NCI-H187 treated with DMSO at 0.1 percent for 48 hours (cell line): Measurements from ENCODE around the gene KRT34.
"Not testable (repeated sequence)": the region's sequence is repeated elsewhere in the genome, so short reads cannot be mapped to it uniquely, and the experiment has no call there.

Experiments used
- DNase-seq: peaks from one replicate; lab custom pipeline; 2025; lab: John Stamatoyannopoulos, UW

Gene KRT34

DNA sequence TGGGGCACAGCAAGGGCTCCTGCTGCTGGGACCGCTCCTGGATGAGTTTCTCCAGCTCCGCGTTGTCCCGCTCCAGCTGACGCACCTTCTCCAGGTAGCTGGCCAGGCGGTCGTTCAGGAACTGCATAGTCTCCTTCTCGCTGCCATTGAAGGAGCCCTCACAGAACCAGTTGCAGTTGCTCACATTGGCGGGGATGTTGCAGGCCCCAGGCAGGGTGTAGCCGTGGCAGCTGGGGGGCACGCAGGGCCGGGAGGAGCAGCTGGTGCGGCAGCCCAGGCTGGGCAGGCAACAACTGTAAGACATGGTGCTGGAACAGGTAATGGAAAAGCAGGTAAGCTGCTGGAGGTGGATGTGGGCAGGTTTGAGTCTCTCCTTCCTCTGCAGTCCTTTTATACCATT lies at the start of gene KRT34:
Gene KRT34 (minus strand): TSS at position 364 of the 400 bp plus-strand sequence. CDS start 60 bp downstream, at position 304.
- DNase-seq = not testable (repeated sequence)

DNA sequence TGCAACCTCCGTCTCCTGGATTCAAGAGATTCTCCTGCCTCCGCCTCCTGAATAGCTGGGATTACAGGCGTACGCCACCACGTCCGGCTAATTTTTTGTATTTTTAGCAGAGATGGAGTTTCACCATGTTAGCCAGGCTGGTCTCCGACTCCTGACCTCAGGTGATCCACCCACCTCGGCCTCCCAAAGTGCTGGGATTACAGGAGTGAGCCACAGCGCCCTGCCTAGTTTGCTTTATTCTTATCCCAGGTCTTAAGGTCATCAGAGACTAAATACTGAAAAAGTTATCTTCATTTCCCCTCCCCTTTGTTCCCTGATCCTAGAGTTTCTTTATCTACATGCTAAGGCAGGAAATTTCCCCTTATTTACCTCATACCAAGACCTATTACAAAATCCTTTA lies 48.3 kb upstream of the KRT34 start:
- not testable (repeated sequence) for DNase-seq

DNA sequence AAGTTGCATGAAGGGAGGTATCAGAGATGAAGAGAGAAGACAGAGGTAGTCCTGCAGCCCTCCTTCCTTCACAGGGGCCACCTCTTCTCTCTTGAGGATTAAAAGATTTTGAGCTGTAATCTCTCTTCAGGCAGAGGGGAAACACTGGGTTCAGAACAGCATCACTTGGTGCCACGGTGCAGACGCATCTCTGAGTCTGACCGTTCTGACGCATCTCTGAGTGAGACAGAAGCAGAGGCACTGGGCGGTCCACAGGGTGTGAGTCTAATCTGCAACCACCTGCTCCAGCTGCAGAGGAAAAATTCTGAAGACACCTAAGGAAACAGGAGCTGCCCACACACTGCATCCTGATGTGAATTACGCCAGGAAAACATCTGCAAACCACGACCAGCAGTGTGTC lies 47.6 kb upstream of the KRT34 start:
- DNase-seq = no peak

DNA sequence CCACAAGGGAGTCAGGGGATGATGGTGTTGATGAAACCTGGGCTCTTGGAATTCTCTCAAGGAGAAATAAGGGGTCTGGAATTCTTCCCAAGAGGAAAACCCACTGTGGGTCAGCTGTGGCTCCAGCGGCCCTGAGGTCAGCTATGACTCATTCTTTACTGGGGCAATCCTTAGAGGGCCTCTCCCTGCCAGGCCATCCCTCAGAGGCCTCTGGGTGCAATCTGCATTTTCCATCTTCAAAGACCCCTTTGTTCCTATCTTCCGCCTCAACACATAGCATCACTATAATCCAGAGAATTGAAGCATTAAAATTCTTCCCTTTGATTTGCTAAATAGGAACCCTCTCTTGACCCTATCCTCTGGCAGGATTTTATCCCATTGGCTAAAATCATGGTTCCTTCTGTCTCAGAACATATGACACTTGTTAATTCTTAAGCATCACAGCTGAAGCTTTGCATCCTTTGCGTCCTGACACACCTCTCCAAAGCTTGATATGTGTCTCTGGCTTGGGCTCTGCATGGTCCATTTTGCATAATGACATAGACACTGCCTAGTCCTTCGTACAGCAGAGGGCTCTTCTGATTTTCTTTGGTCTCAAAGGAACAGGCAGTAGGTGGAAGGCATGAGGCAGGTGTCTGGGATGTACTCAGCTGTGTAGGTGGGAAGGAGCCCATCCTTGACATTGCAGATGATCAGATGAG lies 46.6 kb upstream of the KRT34 start:
- no peak for DNase-seq

DNA sequence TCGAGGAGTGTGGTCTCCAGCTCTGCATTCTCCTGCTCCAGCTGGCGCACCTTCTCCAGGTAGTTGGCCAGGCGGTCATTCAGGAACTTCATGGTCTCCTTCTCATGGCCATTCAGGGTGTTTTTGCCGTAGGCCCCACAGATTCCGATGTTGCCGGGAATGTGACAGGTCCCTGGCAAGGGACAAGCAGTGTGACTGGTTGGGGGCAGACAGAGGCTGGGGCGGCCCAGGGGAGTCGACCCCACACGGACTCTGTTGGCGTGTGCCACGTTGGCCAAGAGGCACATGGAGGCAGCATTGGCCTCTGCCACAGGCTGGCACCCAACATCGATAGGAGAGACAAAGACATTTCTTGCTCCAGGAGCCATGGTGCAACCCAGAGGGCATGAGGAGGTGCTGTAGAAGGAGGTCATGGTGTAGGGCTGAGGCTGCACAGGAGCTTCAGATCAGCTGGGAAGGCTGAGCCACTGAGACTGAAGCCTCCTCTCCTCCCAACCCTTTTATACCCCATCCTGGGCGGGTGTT lies 42.1 kb upstream of the KRT34 start, which contains the start of gene KRT37:
Gene KRT37 (minus strand): TSS at position 475 of the 525 bp plus-strand sequence. CDS start 62 bp downstream, at position 413.
- DNase-seq = no peak

DNA sequence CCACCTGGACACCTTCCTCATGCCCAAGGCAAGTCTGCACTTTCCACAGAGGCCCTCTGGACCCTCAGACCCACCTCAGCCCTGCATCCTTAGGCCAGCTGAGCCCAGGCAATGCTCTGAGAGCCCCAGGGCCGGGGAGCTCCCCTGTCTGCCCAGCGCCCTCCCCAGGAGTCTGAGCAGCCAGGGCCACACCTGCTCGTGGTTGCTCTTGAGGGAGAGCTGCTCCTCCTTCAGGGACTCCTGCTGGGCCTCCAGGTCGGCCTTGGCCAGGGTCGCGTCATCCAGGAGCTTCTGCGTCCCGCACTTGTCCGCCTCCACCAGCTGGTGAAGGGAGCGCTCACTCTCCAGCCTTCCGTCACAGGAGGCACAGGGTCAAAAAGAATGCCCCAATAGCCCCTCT lies 40.5 kb upstream of the KRT34 start:
- not testable (repeated sequence) for DNase-seq

DNA sequence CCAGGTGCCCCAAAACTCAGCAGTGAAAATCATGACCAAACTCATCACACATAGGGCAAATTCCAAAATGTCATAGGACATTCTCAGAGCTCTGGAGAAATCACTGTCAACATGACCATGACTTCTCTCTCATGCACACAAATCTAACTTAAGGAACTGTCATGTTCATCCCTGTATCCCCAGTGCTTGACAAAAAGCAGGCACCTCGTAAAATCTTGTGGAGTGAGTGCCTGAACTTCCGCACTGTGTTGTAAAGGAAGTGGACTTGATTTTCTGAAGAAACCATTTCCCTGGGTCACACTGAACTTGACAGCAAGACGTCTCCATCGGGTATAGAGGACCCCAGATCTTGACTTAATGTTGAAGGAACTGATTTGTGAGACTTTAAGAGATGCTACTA lies 39.5 kb upstream of the KRT34 start:
- DNase-seq = no peak

DNA sequence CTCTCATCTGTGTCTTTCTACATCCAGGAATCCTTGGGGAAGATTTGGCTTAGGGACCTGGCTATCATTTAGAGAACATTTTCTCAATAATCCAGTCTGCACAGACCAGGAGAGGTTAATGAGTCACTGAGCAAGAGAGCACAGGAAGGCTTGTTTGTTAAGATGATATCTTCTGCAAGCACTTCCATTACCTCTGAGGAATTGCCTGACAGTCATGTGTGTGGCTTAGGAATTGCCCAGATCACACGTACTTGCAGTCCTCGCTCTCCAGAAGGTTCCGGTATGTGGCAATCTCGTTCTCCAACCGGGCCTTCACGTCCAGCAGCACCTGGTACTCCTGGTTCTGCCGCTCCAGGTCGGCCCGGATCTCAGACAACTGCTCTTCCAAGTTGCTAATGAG lies 39.0 kb upstream of the KRT34 start:
- DNase-seq = no peak

DNA sequence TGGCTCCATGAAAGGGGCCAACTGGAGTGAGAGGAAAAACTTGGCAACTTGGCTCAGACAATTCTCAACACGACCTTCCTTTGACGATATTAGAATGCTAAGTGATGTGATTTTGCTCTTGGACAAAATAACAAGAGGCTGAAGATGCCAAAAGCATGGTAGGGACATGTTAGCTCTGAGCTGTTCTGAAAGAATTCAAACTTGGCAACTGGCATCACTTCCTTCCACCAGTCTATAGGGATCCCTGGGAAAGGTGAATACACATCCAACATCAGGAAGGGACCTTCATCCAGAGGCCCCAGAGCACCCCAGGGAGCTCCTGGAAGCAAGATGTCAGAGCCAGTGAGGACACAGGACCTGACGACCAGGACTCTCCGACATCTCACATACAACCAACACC lies 38.0 kb upstream of the KRT34 start:
- DNase-seq = no peak

DNA sequence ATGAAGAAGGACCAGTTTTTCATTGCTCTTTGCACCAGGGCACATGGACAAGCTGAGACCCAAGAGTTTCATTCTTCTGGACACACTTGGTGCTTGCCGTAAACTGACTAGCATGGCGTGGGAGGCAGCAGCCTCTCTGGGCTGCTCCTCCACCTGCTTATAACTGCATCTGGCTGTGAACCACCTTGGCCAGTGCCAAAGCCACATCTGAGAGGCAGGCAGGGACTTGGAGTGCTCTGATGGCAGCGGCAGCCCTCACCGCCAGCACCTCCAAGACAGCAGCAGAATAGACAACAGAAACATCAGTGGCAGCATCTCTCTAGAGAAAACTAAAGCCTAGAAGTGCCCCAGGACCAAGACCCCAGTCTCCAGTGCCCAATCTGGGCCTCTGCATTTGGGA lies 37.6 kb upstream of the KRT34 start:
- no peak for DNase-seq

DNA sequence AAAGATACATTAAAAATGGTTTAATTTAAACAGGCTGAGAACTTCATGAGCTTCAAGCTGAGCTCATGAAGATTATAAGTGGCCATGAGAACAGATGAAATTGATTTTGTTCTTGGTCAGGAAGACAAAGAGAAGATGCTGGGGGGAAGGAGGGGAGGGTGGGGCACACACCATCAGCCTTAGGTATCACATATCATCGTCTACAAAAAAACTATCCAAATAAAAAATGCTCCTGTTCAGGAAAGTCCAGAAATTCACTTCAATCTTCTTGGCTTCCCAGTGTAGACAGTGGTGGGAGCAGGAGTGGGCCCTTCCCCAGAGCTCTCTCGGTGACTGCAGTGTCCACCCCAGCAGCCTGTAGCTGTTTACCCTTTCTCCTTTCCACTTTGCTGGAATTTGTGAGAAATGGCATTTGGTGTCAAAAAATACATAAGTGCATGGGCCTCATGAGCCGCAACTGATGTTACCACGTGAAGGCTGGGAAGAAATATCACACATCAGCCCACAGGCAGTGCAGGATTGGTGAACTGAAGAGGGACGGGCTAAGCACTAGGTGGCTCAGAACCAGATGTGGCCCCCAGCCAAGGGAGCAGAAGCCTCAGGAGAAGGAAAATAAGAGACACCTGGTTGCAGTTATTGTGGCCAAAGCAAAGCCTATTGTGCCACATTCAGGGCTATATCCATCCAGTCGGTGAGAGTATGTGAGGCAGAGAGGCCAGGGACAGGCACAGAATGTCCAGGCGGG lies 36.2 kb upstream of the KRT34 start:
- DNase-seq = no peak

DNA sequence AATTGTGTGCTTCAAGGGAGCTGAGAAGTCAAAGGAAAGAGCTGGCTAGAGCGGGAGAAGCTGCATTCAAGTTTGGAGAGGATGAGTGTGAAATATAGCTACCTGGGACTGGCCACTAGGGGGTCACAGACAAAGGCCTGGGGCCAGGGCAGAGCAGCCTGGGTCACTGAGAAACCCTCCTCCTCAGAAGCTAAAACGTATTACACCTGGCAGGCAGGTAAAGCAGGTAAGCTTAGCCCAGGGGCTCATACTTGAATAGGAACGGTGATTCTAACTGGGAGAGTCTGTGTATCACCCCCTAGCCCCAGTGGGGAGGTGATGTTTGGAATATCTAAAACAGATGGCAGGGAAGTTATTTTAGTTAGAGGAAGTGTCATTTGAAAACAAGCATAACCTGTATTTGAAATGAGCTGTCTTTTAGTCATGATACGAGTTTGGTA lies 35.5 kb upstream of the KRT34 start:
- DNase-seq = no peak

DNA sequence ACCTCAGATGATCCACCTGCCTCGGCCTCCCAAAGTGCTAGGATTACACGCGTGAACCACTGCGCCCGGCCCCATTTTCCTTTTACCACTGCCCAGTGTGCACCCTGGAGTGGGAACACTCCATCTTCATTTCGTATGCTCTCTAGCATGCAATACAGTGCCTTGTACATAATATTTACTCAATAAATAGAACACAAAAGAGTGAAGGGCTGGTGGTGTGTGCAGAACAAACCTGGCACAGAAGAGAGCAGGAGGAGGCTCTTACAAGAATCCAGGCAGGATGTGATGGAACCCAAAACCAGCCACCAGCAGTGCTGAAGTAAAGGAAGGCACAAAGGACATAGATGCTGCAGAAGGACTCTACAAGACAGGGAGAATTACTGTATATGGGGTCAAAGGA lies 35.0 kb upstream of the KRT34 start:
- DNase-seq = no peak

DNA sequence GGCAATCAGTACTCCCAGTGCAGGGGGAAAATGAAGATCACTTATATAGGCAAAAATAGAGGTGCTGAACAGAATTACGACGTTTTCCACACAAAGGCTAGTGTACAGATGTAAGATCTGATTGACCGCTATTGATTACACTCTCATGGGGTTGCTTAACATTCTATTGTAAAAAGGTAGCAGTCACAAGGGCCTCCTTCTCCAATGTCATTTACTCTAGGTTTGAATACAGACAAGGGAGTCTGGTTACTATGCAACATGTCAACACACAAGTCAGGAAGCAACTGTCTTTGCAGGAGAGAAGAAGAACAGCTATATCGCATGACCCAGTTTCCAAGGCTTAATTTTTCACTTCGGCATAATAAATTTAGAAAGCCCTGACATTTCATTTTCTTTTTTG lies 34.4 kb upstream of the KRT34 start:
- DNase-seq = no peak

DNA sequence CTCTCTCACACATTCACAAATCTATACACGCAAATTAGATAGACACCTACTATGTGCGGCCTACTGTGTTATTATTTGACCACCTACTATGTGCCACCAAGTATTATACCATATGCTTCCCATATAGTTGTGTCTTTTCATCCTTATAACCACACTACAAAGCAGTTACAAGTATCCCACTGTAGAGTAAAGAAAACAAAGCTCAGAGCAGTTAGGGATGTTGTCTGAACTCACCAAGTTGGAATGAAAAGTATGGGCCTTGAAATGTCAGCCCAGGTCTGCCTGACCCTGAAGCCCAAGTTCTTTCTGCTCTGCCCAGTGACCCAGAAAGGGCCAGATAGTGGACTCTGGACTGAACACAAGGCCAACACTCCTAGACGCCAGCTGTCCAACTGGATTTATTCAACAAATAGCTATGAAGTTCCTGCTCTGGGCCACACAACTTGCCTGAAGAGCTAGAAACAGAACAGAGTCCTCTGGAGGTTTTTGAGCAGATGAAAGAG lies 33.8 kb upstream of the KRT34 start:
- DNase-seq = no peak

DNA sequence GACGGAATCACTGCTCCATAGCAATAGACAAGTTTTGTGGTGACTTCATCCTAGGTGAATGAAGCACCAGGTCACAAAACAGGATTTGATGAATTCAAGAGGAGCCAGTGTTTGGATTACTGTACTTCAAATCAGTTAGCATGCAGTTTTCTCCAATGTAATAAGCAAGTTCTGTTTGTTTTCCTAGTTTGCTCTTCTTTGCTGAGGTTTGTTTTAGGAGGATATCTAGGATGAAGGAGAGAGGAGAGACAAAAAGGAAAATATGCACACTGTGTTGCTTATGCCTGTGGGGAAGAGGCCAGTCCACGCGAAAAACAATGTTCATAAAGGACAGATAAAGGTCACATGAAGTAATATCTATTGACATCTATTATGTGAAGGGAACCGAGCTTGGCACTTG lies 33.3 kb upstream of the KRT34 start:
- no peak for DNase-seq

DNA sequence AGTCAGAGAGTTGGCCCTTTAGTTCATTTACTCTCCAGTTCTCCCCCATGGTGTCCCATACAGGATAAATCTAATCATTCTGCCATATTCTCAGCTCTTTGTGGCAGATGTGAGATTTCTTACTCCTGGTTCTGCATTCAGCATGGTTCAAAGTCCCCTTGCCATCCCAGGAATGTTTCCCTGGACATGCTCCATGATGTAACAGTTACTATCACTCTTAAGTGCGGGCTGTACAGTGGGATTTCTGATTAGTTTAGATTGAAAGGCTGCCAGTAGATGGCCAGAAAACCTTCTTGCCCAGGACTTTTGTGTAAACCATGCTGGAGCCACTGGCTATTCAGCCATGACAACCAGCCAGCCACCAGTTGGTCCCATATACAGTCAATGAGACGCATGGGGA lies 31.9 kb upstream of the KRT34 start:
- DNase-seq = no peak

DNA sequence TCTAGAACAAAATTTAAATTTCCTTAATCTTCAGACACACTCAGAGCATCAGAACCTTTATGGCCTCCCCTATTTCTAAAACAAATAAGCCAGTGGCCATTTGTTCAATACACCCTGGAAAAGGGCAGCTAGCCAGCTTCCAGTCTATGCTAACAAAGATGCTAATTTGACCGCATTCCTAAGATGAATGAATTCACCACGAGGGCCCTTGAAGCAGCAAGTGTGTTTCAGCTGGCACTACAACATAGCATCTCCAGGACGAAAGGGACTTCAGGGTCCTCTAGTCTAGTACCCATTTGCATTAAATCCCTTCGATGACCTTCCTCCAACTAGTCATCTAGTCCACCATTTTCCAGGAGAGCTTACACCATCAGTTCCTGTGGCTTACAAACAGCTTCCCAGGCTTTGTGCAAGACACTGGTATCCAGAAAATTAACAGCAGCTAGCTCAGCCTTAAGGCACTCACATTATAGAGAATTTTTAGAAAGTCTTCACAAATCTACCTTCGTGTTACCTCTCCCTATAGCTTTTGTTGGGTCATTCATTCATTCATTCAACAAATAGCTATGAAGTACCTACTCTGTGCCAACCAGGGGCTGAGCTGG lies 31.3 kb upstream of the KRT34 start:
- peak; percentile 39 for DNase-seq

DNA sequence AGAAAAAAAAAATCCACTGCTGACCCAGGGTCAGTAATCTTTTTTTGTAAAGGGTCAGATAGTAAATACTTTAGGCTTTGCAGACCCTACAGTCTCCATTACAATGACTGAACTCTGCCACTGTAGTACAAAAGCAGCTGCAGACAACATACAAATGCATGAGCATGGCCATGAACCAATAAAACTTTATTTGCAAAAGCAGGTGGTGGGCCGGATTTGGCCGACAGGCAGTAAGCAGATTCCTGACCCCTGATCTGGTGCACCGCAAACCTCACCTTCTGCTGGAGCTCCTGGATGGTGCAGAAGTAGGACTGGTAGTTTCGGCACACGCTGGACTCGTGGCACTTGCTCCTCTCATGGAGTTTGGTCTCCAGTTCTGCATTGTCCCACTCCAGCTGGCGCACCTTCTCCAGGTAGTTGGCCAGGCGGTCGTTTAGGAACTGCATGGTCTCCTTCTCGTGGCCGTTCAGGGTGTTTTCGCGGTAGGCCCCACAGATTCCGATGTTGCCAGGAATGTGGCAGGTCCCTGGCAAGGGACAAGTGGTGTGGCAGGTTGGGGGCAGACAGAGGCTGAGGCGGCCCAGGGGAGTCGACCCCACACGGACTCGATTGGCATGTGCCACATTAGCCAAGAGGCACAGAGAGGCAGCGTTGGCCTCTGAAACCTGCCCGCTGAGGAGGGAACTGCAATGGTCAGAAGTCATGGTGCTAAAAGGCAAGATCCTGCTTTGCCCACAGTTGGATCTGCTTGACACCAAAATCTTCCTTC lies 29.1 kb upstream of the KRT34 start:
- DNase-seq = no peak

DNA sequence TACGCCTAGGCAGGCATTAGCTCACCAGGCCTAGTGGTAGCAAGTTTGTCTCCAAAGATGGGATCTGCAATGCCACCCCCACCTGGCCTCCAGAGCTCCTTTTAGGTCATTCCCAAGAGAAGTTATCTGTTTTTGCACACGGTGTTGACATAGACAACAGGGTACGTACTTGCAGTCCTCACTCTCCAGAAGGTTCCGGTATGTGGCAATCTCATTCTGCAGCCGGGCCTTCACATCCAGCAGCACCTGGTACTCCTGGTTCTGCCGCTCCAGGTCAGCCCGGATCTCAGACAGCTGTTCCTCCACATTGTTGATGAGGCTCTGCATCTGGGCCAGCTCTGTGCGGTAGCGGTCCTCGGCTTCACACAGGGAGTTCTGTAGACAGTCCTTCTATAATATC lies 25.1 kb upstream of the KRT34 start:
- no peak for DNase-seq

DNA sequence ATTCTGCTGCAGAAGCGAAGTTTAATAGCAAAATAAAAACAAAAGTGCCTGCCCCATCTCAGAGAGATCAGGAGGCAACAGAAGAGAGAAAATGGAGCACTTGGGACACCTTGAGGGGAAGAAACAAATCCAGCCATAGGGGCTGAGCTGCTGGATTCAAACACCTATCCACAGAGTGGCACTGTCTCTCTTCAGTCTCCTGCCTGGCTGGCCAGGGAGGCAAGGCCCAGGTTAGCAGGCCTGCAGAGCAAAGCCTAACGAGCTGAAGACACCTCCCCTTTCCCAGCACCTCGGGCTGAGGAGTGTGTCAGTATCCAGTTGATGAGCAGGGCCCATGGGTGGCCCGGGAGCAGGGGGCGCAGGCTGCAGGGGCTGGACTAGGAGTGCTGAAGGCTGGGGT lies 24.1 kb upstream of the KRT34 start:
- no peak for DNase-seq
